ENCODE data around the gene WBP1L. TPM values are rescaled to one million over a fixed set of nuclear protein-coding genes. Genes with fewer than 3 reads are reported as not detected.

Gene WBP1L
- total and polyA plus RNA-seq, 2 experiments from 2014 or later = 7.0 to 55.7 TPM

DNA sequence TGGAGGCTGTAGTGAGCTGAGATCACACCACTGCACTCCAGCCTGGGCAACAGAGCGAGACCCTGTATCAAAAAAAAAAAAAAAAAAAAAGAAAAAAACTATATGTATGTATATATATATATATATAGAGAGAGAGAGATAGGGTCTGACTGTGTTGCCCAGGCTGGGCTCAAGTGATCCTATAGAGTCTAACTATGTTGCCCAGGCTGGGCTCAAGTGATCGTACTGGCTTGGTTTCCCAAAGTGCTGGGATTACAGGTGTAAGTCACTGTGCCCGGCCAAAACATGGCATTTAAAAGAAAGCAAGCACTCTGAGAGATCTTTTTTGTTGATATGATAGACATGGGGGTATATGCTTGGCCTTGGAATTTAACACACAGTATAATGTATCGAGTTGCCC, 73.4 kb downstream of the WBP1L start (continued):
- no peak for TF ChIP-seq NANOG (IDR thresholded peaks at IDR 0.05; ENCODE audit: borderline replicate concordance)

DNA sequence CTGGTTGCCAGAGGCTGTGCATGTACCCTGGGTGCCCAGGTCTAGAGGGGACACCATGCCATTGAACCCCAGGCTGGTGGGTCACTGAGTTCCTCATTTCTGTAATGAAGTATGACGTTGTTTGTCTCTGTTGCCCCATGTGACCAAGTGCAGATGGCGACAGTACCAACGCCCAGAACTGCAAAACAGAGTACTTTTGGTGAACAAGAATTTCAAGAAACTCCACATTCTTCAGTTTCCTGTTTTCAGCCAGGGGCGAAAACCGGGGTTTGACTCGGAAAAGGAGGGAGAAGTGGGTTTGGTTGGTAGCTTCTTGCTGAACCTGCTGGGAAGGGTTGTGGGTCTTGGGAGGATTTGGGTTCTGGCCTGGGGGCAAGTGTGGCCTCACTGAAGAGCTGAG, 75.3 kb downstream of the WBP1L start:
- no peaks in the 10 kb centered on the region for H3K36me3 Mint-ChIP-seq (ENCODE audit: low read depth)
- Histone ChIP-seq H4K20me1 (replicated peaks; ENCODE audit: insufficient read depth) (no peaks in the 10 kb centered on the region), H3K4me2 (no peak overlapping the region), H3K79me2 (replicated peaks; ENCODE audit: insufficient read depth) (no peaks in the 10 kb centered on the region), H3K9me2 (ENCODE audit: insufficient read depth) (no peaks in the 10 kb centered on the region), H3K27ac (ENCODE audit: low read depth) (no peak overlapping the region), H3F3A (replicated peaks; ENCODE audit: low read depth) (peaks cover 6% of the 10 kb centered on the region; the same call in 1 of the 2 replicates), H2AFZ (no peak overlapping the region), H3K4me3 (no peak overlapping the region), H3K36me3 (ENCODE audit: insufficient read depth) (no peaks in the 10 kb centered on the region), H3K4me1 (ENCODE audit: insufficient read depth) (peaks cover 19% of the 10 kb centered on the region), H3K27me3 (ENCODE audit: insufficient read depth) (no peaks in the 10 kb centered on the region)
- peaks cover 20% of the 10 kb centered on the region for H3K4me1 Mint-ChIP-seq
- peaks cover 8% of the 10 kb centered on the region for H3K27me3 Mint-ChIP-seq (ENCODE audit: insufficient read depth, low read depth, poor library complexity)
- no peak overlapping the region for H3K4me3 Mint-ChIP-seq
- H3K9me3 Mint-ChIP-seq = peaks cover 1% of the 10 kb centered on the region; the same call in 1 of the 3 replicates
- no peak overlapping the region for H3K27ac Mint-ChIP-seq
- TF ChIP-seq EZH2 (IDR thresholded peaks at IDR 0.05; ENCODE audit: low read depth, unreplicated experiment) = no peak
- no peak for TF ChIP-seq ZNF114 (CRISPR knock-in tag; IDR thresholded peaks at IDR 0.05)
- TF ChIP-seq CREB1 (CRISPR knock-in tag; IDR thresholded peaks at IDR 0.05; ENCODE audit: low read depth) = no peak
- TF ChIP-seq STAT1 (IDR thresholded peaks at IDR 0.05; ENCODE audit: unreplicated experiment) = no peak
- TF ChIP-seq, protein P1, sequence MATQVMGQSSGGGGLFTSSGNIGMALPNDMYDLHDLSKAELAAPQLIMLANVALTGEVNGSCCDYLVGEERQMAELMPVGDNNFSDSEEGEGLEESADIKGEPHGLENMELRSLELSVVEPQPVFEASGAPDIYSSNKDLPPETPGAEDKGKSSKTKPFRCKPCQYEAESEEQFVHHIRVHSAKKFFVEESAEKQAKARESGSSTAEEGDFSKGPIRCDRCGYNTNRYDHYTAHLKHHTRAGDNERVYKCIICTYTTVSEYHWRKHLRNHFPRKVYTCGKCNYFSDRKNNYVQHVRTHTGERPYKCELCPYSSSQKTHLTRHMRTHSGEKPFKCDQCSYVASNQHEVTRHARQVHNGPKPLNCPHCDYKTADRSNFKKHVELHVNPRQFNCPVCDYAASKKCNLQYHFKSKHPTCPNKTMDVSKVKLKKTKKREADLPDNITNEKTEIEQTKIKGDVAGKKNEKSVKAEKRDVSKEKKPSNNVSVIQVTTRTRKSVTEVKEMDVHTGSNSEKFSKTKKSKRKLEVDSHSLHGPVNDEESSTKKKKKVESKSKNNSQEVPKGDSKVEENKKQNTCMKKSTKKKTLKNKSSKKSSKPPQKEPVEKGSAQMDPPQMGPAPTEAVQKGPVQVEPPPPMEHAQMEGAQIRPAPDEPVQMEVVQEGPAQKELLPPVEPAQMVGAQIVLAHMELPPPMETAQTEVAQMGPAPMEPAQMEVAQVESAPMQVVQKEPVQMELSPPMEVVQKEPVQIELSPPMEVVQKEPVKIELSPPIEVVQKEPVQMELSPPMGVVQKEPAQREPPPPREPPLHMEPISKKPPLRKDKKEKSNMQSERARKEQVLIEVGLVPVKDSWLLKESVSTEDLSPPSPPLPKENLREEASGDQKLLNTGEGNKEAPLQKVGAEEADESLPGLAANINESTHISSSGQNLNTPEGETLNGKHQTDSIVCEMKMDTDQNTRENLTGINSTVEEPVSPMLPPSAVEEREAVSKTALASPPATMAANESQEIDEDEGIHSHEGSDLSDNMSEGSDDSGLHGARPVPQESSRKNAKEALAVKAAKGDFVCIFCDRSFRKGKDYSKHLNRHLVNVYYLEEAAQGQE (IDR thresholded peaks at IDR 0.05; ENCODE audit: unreplicated experiment) = no peak
- no peak for TF ChIP-seq JUNB (IDR thresholded peaks at IDR 0.05; ENCODE audit: unreplicated experiment)
- TF ChIP-seq, protein P2, sequence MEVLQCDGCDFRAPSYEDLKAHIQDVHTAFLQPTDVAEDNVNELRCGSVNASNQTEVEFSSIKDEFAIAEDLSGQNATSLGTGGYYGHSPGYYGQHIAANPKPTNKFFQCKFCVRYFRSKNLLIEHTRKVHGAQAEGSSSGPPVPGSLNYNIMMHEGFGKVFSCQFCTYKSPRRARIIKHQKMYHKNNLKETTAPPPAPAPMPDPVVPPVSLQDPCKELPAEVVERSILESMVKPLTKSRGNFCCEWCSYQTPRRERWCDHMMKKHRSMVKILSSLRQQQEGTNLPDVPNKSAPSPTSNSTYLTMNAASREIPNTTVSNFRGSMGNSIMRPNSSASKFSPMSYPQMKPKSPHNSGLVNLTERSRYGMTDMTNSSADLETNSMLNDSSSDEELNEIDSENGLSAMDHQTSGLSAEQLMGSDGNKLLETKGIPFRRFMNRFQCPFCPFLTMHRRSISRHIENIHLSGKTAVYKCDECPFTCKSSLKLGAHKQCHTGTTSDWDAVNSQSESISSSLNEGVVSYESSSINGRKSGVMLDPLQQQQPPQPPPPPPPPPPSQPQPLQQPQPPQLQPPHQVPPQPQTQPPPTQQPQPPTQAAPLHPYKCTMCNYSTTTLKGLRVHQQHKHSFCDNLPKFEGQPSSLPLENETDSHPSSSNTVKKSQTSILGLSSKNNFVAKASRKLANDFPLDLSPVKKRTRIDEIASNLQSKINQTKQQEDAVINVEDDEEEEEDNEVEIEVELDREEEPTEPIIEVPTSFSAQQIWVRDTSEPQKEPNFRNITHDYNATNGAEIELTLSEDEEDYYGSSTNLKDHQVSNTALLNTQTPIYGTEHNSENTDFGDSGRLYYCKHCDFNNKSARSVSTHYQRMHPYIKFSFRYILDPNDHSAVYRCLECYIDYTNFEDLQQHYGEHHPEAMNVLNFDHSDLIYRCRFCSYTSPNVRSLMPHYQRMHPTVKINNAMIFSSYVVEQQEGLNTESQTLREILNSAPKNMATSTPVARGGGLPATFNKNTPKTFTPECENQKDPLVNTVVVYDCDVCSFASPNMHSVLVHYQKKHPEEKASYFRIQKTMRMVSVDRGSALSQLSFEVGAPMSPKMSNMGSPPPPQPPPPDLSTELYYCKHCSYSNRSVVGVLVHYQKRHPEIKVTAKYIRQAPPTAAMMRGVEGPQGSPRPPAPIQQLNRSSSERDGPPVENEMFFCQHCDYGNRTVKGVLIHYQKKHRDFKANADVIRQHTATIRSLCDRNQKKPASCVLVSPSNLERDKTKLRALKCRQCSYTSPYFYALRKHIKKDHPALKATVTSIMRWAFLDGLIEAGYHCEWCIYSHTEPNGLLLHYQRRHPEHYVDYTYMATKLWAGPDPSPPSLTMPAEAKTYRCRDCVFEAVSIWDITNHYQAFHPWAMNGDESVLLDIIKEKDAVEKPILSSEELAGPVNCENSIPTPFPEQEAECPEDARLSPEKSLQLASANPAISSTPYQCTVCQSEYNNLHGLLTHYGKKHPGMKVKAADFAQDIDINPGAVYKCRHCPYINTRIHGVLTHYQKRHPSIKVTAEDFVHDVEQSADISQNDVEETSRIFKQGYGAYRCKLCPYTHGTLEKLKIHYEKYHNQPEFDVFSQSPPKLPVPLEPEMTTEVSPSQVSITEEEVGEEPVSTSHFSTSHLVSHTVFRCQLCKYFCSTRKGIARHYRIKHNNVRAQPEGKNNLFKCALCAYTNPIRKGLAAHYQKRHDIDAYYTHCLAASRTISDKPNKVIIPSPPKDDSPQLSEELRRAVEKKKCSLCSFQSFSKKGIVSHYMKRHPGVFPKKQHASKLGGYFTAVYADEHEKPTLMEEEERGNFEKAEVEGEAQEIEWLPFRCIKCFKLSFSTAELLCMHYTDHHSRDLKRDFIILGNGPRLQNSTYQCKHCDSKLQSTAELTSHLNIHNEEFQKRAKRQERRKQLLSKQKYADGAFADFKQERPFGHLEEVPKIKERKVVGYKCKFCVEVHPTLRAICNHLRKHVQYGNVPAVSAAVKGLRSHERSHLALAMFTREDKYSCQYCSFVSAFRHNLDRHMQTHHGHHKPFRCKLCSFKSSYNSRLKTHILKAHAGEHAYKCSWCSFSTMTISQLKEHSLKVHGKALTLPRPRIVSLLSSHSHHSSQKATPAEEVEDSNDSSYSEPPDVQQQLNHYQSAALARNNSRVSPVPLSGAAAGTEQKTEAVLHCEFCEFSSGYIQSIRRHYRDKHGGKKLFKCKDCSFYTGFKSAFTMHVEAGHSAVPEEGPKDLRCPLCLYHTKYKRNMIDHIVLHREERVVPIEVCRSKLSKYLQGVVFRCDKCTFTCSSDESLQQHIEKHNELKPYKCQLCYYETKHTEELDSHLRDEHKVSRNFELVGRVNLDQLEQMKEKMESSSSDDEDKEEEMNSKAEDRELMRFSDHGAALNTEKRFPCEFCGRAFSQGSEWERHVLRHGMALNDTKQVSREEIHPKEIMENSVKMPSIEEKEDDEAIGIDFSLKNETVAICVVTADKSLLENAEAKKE (CRISPR knock-in tag; IDR thresholded peaks at IDR 0.05) = no peak
- no peak for TF ChIP-seq ZNF331 (CRISPR knock-in tag; IDR thresholded peaks at IDR 0.05; ENCODE audit: low read depth)
- no peak for TF ChIP-seq EZH2phosphoT487 (IDR thresholded peaks at IDR 0.05; ENCODE audit: unreplicated experiment)
- TF ChIP-seq NANOG (IDR thresholded peaks at IDR 0.05; ENCODE audit: borderline replicate concordance) = no peak
- no peak for TF ChIP-seq POLR2AphosphoS5 (IDR thresholded peaks at IDR 0.05; ENCODE audit: low read depth)
- TF ChIP-seq, protein P3, sequence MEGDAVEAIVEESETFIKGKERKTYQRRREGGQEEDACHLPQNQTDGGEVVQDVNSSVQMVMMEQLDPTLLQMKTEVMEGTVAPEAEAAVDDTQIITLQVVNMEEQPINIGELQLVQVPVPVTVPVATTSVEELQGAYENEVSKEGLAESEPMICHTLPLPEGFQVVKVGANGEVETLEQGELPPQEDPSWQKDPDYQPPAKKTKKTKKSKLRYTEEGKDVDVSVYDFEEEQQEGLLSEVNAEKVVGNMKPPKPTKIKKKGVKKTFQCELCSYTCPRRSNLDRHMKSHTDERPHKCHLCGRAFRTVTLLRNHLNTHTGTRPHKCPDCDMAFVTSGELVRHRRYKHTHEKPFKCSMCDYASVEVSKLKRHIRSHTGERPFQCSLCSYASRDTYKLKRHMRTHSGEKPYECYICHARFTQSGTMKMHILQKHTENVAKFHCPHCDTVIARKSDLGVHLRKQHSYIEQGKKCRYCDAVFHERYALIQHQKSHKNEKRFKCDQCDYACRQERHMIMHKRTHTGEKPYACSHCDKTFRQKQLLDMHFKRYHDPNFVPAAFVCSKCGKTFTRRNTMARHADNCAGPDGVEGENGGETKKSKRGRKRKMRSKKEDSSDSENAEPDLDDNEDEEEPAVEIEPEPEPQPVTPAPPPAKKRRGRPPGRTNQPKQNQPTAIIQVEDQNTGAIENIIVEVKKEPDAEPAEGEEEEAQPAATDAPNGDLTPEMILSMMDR (conservative IDR thresholded peaks at IDR 0.05; ENCODE audit: low read depth in 2 of 2) = no peak
- TF ChIP-seq, protein P4, sequence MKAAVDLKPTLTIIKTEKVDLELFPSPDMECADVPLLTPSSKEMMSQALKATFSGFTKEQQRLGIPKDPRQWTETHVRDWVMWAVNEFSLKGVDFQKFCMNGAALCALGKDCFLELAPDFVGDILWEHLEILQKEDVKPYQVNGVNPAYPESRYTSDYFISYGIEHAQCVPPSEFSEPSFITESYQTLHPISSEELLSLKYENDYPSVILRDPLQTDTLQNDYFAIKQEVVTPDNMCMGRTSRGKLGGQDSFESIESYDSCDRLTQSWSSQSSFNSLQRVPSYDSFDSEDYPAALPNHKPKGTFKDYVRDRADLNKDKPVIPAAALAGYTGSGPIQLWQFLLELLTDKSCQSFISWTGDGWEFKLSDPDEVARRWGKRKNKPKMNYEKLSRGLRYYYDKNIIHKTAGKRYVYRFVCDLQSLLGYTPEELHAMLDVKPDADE (IDR thresholded peaks at IDR 0.05) = no peak
- DNase-seq (ENCODE audit: low spot score) (no peak), ATAC-seq (no peak)
